HepG2 (cell line): ENCODE results near the gene TSPAN5.

ENCODE experiments used
- DMAP1 ChIP-seq: IDR thresholded peaks from 2 replicates; pipeline ENCODE4 v1.6.1; 2016
- EP300 ChIP-seq, 3 experiments: sonication (generic) in 1 of 3; formaldehyde crosslinking in 1 of 3; IDR thresholded peaks; 2 replicates each; pipeline versions ENCODE4 v1.5.1 to v1.6.1; 2011 to 2020; ENCODE audit warnings: low read depth in 2 of 3, low read length in 2 of 3, borderline replicate concordance in 1 of 3, improper control_type of control experiment in 1 of 3, mild to moderate bottlenecking in 1 of 3, missing genetic modification reagents in 1 of 3, moderate library complexity in 1 of 3
- EZH2 ChIP-seq: conservative IDR thresholded peaks from 2 replicates; pipeline ENCODE4 v1.6.1; 2012; ENCODE audit warnings: mild to moderate bottlenecking, low read depth, low read length, moderate library complexity
- ZNF879 ChIP-seq: sonication (generic); formaldehyde crosslinking; IDR thresholded peaks from 2 replicates; pipeline ENCODE4 v1.8.1; 2023; ENCODE audit warnings: missing genetic modification reagents
- TF ChIP-seq, protein P1 (sequence below): sonication (generic); formaldehyde crosslinking; IDR thresholded peaks from 2 replicates; pipeline ENCODE4 v1.5.0; 2020; ENCODE audit warnings: mild to moderate bottlenecking, missing genetic modification reagents, moderate library complexity
- TF ChIP-seq, protein P2 (sequence below): IDR thresholded peaks from 2 replicates; pipeline ENCODE4 v1.6.1; 2012; ENCODE audit warnings: low read length, improper control_type of control experiment

DNA sequence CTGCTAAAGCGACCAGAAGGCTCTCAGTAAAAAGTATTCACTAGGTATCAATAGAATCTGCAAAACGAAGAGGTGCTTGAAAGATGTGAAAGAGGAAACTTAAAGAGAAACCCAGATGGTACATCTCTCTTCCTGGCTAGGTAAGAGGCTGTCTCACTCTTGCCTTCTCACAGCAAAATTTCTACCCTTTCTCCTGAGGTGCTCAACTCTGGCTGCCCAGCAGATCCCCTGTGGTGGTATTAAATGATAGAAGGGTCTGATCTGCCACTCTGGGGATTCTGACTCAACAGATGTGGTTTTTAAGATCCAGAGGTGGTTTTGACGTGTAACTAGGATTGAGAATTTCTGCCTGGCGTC is 14.9 kb upstream of the TSPAN5 start:
- no peak for TF ChIP-seq EP300 (IDR thresholded peaks at IDR 0.05; ENCODE audit: low read depth in 2 of 2, low read length in 2 of 2)
- TF ChIP-seq EP300 (CRISPR knock-in tag; IDR thresholded peaks at IDR 0.05; ENCODE audit: borderline replicate concordance) = no peak
- TF ChIP-seq EZH2 = no peak
- TF ChIP-seq, protein P1, sequence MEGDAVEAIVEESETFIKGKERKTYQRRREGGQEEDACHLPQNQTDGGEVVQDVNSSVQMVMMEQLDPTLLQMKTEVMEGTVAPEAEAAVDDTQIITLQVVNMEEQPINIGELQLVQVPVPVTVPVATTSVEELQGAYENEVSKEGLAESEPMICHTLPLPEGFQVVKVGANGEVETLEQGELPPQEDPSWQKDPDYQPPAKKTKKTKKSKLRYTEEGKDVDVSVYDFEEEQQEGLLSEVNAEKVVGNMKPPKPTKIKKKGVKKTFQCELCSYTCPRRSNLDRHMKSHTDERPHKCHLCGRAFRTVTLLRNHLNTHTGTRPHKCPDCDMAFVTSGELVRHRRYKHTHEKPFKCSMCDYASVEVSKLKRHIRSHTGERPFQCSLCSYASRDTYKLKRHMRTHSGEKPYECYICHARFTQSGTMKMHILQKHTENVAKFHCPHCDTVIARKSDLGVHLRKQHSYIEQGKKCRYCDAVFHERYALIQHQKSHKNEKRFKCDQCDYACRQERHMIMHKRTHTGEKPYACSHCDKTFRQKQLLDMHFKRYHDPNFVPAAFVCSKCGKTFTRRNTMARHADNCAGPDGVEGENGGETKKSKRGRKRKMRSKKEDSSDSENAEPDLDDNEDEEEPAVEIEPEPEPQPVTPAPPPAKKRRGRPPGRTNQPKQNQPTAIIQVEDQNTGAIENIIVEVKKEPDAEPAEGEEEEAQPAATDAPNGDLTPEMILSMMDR = no peak
- TF ChIP-seq DMAP1 = no peak
- no peak for TF ChIP-seq ZNF879 (CRISPR knock-in tag)
- TF ChIP-seq, protein P2, sequence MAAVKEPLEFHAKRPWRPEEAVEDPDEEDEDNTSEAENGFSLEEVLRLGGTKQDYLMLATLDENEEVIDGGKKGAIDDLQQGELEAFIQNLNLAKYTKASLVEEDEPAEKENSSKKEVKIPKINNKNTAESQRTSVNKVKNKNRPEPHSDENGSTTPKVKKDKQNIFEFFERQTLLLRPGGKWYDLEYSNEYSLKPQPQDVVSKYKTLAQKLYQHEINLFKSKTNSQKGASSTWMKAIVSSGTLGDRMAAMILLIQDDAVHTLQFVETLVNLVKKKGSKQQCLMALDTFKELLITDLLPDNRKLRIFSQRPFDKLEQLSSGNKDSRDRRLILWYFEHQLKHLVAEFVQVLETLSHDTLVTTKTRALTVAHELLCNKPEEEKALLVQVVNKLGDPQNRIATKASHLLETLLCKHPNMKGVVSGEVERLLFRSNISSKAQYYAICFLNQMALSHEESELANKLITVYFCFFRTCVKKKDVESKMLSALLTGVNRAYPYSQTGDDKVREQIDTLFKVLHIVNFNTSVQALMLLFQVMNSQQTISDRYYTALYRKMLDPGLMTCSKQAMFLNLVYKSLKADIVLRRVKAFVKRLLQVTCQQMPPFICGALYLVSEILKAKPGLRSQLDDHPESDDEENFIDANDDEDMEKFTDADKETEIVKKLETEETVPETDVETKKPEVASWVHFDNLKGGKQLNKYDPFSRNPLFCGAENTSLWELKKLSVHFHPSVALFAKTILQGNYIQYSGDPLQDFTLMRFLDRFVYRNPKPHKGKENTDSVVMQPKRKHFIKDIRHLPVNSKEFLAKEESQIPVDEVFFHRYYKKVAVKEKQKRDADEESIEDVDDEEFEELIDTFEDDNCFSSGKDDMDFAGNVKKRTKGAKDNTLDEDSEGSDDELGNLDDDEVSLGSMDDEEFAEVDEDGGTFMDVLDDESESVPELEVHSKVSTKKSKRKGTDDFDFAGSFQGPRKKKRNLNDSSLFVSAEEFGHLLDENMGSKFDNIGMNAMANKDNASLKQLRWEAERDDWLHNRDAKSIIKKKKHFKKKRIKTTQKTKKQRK = no peak
